Activated T-cell treated with anti-CD3 and anti-CD28 coated beads, Interleukin-2, amount 50 U/mL, for 4 hours (primary cell): ENCODE measurements around the gene SDSL. TPM values are rescaled to one million over a fixed set of nuclear protein-coding genes. Genes with fewer than 3 reads are reported as not detected.

Source experiments
- ATAC-seq, 2 donors: fragments of 200-7000 bp; cut with Tn5 transposase; one replicate each; pipeline ENCODE4 v1.10.0; 2021
- DNase-seq: peaks from one replicate; pipeline ENCODE4 v3.0.0-alpha.2; 2020
- H3K27me3 Mint-ChIP-seq: one replicate; pipeline ENCODE4 v1.8.0; 2021; ENCODE audit warnings: low read depth, mixed read lengths
- H3K36me3 Mint-ChIP-seq: one replicate; pipeline ENCODE4 v1.8.0; 2022; ENCODE audit warnings: mixed read lengths; ENCODE audit not compliant: insufficient read depth
- H3K4me1 Mint-ChIP-seq: one replicate; pipeline ENCODE4 v1.8.0; 2021; ENCODE audit warnings: low read depth, mixed read lengths
- H3K4me3 Mint-ChIP-seq: one replicate; pipeline ENCODE4 v1.8.0; 2021; ENCODE audit warnings: mild to moderate bottlenecking, moderate library complexity, mixed read lengths
- H3K9me3 Mint-ChIP-seq: one replicate; pipeline ENCODE4 v1.8.0; 2021; ENCODE audit warnings: mixed read lengths
- total RNA-seq, 3 donors: library from RNA; stranded (reverse); gene quantifications; one replicate each; pipeline ENCODE4 v1.2.1, GENCODE V29; 2021

The SDSL gene
- total RNA-seq, 3 donors from 2014 or later: 0.46 TPM; not detected in 2

GRCh38 chr12:113391145-113391544, 31.0 kb upstream of the SDSL start:
- peaks cover 10% of the 10 kb centered on the region for H3K36me3 Mint-ChIP-seq
- ATAC-seq (no peak), DNase-seq (no peak)
- H3K4me3 Mint-ChIP-seq: no peak overlapping the region
- H3K4me1 Mint-ChIP-seq: no peaks in the 10 kb centered on the region
- no peaks in the 10 kb centered on the region for H3K9me3 Mint-ChIP-seq
- no peaks in the 10 kb centered on the region for H3K27me3 Mint-ChIP-seq

- ATAC-seq: no peak
- Mint-ChIP-seq H3K9me3 (no peaks in the 10 kb centered on the region), H3K36me3 (peaks cover 10% of the 10 kb centered on the region), H3K27me3 (no peaks in the 10 kb centered on the region), H3K4me1 (no peaks in the 10 kb centered on the region), H3K4me3 (no peak overlapping the region)
- DNase-seq: no peak
These were observed 30.4 kb upstream of the SDSL start for GRCh38 chr12:113391650-113392337.

- DNase-seq (no peak), ATAC-seq (no peak)
- H3K9me3 Mint-ChIP-seq: no peaks in the 10 kb centered on the region
- no peaks in the 10 kb centered on the region for H3K27me3 Mint-ChIP-seq
- peaks cover 10% of the 10 kb centered on the region for H3K36me3 Mint-ChIP-seq
- H3K4me1 Mint-ChIP-seq: no peaks in the 10 kb centered on the region
- no peak overlapping the region for H3K4me3 Mint-ChIP-seq
These were observed 29.7 kb upstream of the SDSL start for GRCh38 chr12:113392520-113392919.

- ATAC-seq (no peak), DNase-seq (no peak)
- no peaks in the 10 kb centered on the region for H3K4me1 Mint-ChIP-seq
- no peak overlapping the region for H3K4me3 Mint-ChIP-seq
- H3K36me3 Mint-ChIP-seq: peaks cover 10% of the 10 kb centered on the region
- H3K27me3 Mint-ChIP-seq: no peaks in the 10 kb centered on the region
- no peaks in the 10 kb centered on the region for H3K9me3 Mint-ChIP-seq
These were observed 29.1 kb upstream of the SDSL start for GRCh38 chr12:113392988-113393579.

- Mint-ChIP-seq H3K4me1 (no peaks in the 10 kb centered on the region), H3K4me3 (no peak overlapping the region), H3K36me3 (peaks cover 8% of the 10 kb centered on the region), H3K27me3 (no peaks in the 10 kb centered on the region), H3K9me3 (no peaks in the 10 kb centered on the region)
- ATAC-seq (no peak), DNase-seq (no peak)
These were observed 28.4 kb upstream of the SDSL start for GRCh38 chr12:113393749-113394148.

GRCh38 chr12:113395119-113395518, 27.1 kb upstream of the SDSL start:
- H3K9me3 Mint-ChIP-seq: no peaks in the 10 kb centered on the region

GRCh38 chr12:113396200-113396599, 26.0 kb upstream of the SDSL start:
- Mint-ChIP-seq H3K36me3 (peaks cover 7% of the 10 kb centered on the region), H3K27me3 (peaks cover 8% of the 10 kb centered on the region), H3K9me3 (no peaks in the 10 kb centered on the region), H3K4me3 (no peak overlapping the region), H3K4me1 (no peaks in the 10 kb centered on the region)
- DNase-seq (no peak), ATAC-seq (no peak)

More at GRCh38 chr12:113395119-113395518, 27.1 kb upstream of the SDSL start:
- no peak for ATAC-seq
- no peak for DNase-seq
- Mint-ChIP-seq H3K27me3 (peaks cover 2% of the 10 kb centered on the region), H3K4me3 (no peak overlapping the region), H3K4me1 (no peaks in the 10 kb centered on the region), H3K36me3 (peaks cover 7% of the 10 kb centered on the region)

- Mint-ChIP-seq H3K36me3 (peaks cover 4% of the 10 kb centered on the region), H3K4me3 (no peak overlapping the region), H3K27me3 (peaks cover 12% of the 10 kb centered on the region), H3K4me1 (no peaks in the 10 kb centered on the region), H3K9me3 (no peaks in the 10 kb centered on the region)
- no peak for ATAC-seq
- DNase-seq: no peak
These were observed 25.2 kb upstream of the SDSL start for GRCh38 chr12:113396828-113397496.

- H3K9me3 Mint-ChIP-seq: no peaks in the 10 kb centered on the region
- H3K36me3 Mint-ChIP-seq: peaks cover 4% of the 10 kb centered on the region
- ATAC-seq: no peak
These were observed 24.5 kb upstream of the SDSL start for GRCh38 chr12:113397497-113398197.

GRCh38 chr12:113398346-113399290, 23.6 kb upstream of the SDSL start:
- Mint-ChIP-seq H3K9me3 (no peaks in the 10 kb centered on the region), H3K4me1 (no peaks in the 10 kb centered on the region), H3K27me3 (peaks cover 14% of the 10 kb centered on the region), H3K36me3 (peaks cover 1% of the 10 kb centered on the region), H3K4me3 (no peak overlapping the region)
- DNase-seq (no peak), ATAC-seq (no peak)

More at GRCh38 chr12:113397497-113398197, 24.5 kb upstream of the SDSL start:
- DNase-seq: no peak
- Mint-ChIP-seq H3K27me3 (peaks cover 12% of the 10 kb centered on the region), H3K4me3 (no peak overlapping the region), H3K4me1 (no peaks in the 10 kb centered on the region)

- H3K9me3 Mint-ChIP-seq: no peaks in the 10 kb centered on the region
- H3K27me3 Mint-ChIP-seq: peaks cover 20% of the 10 kb centered on the region
- no peak for ATAC-seq
- no peaks in the 10 kb centered on the region for H3K36me3 Mint-ChIP-seq
- H3K4me1 Mint-ChIP-seq: no peaks in the 10 kb centered on the region
- no peak overlapping the region for H3K4me3 Mint-ChIP-seq
- DNase-seq: no peak
These were observed 22.7 kb upstream of the SDSL start for GRCh38 chr12:113399490-113399889.

- ATAC-seq (no peak), DNase-seq (no peak)
- H3K36me3 Mint-ChIP-seq: no peaks in the 10 kb centered on the region
- no peaks in the 10 kb centered on the region for H3K4me1 Mint-ChIP-seq
- no peak overlapping the region for H3K4me3 Mint-ChIP-seq
- H3K9me3 Mint-ChIP-seq: no peaks in the 10 kb centered on the region
- peaks cover 22% of the 10 kb centered on the region for H3K27me3 Mint-ChIP-seq
These were observed 21.8 kb upstream of the SDSL start for GRCh38 chr12:113400362-113400761.

GRCh38 chr12:113401066-113402000, 20.8 kb upstream of the SDSL start:
- no peaks in the 10 kb centered on the region for H3K36me3 Mint-ChIP-seq
- DNase-seq (no peak), ATAC-seq (no peak)
- H3K4me1 Mint-ChIP-seq: no peaks in the 10 kb centered on the region
- H3K27me3 Mint-ChIP-seq: peaks cover 22% of the 10 kb centered on the region
- no peak overlapping the region for H3K4me3 Mint-ChIP-seq
- no peaks in the 10 kb centered on the region for H3K9me3 Mint-ChIP-seq
